ENCODE data around the gene GRB10. TPM values are rescaled to one million over a fixed set of nuclear protein-coding genes. Genes with fewer than 3 reads are reported as not detected.

The GRB10 gene
- total RNA-seq, 2 experiments from 2014 or later, result 0.42 to 0.78 TPM

DNA sequence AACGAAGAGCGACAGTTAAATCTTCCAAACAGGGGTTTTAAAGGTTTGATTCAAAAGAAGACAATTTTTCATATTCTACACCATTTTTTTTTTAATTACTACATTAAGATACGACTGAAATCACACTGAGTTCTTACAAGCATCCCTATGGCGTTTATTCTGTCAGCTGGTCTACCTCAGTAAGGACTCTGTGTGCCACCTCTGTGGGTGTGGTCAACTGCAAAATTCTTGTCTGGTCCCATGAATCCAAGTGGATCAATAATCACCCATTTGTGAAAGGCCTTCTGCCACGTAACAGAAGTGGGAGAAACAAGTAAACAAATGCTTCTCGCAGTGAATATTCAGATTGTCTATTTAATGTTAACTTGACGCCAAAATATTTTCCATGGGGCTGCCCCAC, 104.1 kb downstream of the GRB10 start:
- ChIA-PET POLR2A (no interaction called here), CTCF (interaction anchor here (1.1 to 6.5 kb wide), 4 partner anchors 8 to 211 kb away, joined by 3 to 42 read pairs (median 5); no protein-coding TSS in a partner anchor)

DNA sequence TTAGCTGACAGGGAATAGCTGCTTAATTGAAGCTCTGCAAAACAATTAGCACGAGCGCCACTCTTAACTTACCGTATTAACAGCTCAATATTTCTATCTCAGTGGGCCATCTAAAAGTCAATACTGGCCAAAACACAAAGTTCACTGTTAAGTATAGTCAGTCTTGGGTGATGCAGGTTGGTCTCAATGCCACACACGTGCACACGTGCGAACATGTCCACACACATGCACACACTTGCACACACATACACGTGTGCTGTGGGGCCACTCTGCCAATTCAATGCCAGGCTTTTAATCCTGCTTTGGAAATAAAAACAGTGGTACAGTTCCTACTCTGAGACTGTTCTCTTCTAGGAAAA, 105.1 kb downstream of the GRB10 start:
- POLR2A ChIA-PET, result interaction anchor here (0.6 kb wide), 1 partner anchor 160 kb away, joined by 5 read pairs; no protein-coding TSS in a partner anchor
- CTCF ChIA-PET, result interaction anchor here (2.9 to 6.5 kb wide), 2 partner anchors 45 to 210 kb away, joined by 7 to 42 read pairs; no protein-coding TSS in a partner anchor

DNA sequence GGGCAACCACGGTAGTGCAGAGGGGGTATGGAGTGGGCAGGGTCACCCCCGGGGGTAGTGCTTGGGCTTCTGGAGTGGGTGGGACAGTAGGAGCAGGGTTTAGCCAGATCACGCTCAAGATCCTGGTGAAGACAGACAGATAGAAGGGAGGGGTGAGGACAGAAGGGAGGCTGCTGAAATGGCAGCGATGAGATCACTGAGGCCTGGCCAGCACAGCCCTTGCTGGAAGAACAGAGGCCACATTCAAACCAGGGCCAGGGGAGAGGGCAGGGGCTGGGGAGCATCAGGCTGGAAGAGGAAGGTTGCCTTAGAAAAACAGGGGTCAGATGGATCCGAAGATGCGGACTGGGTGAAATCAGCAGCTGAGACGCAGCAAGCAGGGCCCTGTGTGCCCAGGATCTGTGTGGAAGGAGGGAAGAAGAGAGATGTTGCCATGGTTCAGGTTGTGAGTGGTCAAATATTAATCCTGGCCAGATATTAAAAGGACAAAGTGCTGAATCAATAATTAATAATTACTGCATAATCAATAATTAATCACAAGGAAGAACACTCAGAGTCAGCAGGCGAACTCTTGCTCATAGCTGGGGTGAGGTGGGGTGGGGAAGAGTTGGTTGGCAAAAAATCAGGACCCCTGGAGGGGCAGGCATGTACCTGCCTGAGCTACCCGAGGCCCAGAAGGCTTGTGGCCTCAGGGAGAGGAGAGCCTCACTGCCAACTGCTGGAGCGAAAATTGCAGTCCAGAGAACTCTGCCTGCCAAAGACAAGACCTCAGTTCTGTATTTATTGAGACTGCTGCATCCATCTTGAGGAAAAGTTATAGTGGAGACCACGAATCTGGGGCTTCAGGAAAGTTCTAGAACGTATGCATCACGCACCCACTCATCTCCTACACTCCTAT, 105.7 kb downstream of the GRB10 start:
- ChIA-PET POLR2A (interaction anchor here (0.6 kb wide), 1 partner anchor 160 kb away, joined by 5 read pairs; no protein-coding TSS in a partner anchor), CTCF (interaction anchor here (1.1 to 6.5 kb wide), 4 partner anchors 44 to 472 kb away, joined by 3 to 42 read pairs (median 5); no protein-coding TSS in a partner anchor)

DNA sequence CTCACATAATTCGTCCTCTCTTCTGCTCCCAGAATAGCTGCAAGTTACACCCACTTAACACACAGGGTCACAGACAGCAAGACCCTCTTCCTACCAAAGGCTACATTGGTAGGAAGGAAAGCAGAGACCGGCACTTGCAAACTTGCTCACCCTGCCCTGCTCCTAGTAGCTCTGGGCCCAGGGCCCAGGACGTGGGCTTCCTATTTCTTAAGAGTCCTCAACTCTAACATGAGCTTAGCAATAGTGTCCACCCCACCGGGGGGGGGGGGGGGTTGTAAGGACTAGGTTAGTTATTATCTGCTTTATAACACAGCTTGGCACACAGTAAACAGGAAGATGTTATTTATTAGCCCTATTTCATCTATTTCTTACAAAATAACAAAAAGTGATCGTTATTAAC, 106.6 kb downstream of the GRB10 start:
- ChIA-PET CTCF (interaction anchor here (1.1 to 6.5 kb wide), 3 partner anchors 43 to 471 kb away, joined by 3 to 42 read pairs (median 3); no protein-coding TSS in a partner anchor), POLR2A (no interaction called here)

DNA sequence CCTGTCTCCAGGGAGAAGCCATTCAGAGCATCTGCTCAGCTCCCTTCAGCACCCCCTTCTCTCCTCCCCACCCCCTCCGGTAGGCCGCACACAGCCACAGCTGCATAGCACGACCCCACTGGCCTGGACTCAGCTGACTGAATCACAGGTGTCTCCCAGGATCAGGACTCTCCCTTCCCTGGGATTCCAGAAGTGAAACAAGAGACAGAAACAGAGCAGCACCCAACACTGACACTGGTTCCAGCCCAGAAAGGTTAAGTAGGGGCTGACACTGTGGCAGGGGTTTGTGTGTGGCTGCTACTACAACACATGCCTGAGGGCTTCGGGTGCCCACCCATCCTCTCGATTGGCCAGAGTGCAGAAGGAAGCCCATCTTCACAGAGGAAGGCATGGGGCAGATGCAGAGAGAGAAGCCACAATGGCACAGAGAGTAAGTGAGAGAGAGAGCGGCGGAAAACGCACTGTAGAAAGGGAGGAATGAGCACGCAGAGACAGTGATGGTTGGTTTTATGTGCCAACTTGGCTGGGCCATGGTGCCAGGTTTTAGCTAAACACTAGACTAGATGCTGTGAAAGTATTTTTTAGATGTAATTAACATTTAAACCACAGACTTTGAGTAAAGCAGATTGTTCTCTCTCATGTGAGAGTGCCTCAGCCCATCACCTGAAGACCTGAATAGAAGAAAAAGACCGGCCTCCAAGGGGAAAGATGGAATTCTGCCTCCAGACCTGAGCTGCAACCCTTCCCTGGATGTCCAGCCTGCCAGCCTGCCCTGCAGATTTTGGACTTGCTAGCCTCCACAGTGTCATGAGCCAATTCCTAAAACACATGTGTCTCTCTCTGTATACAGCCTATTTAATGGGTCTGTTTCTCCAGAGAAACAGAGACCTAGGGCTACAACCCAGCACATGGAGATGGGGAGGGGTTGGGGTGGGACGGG, 107.5 kb downstream of the GRB10 start:
- CTCF ChIA-PET, result interaction anchor here (0.7 to 6.5 kb wide), 4 partner anchors 42 to 470 kb away, joined by 3 to 42 read pairs (median 3); no protein-coding TSS in a partner anchor
- POLR2A ChIA-PET, result no interaction called here

DNA sequence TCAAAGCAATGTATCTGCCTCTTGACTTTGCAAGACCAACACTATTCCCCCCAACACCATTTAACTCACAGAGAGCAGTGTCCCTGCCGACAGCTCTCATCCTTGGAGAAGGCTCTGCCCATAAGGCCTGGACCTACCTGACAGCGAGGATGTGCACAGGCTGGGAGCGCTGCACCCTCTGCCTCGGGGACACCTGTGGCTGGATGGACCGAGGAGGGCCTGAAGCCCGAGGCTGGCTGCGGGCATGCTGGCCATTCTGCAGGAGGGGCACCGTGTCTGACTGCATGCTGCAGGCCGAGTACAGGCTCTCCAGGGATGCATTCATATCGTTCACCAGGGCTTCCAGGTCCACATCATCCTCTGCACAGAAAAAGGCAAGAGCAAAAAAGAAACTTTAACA, 108.4 kb downstream of the GRB10 start:
- POLR2A ChIA-PET, result no interaction called here
- CTCF ChIA-PET, result no interaction called here

DNA sequence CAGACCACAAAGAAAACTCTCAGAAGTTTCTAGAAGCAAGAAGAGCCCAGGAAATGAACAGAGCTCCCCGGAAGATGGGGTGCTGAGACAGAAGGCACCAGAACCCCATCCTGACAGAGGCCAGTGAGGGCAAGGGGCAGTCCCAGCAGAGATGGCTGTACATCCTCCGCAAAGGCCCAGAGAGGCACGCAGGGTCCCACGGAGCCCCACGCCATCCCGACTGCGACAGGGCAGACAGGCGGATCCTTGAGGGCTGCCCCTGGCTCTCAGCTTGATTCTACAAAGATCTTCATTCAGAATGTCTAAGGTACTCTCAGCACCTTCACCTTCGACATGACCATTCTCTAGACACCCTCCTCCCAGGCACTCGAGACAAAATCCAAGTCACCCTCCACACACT, 109.6 kb downstream of the GRB10 start:
- CTCF ChIA-PET, result no interaction called here
- POLR2A ChIA-PET, result no interaction called here

DNA sequence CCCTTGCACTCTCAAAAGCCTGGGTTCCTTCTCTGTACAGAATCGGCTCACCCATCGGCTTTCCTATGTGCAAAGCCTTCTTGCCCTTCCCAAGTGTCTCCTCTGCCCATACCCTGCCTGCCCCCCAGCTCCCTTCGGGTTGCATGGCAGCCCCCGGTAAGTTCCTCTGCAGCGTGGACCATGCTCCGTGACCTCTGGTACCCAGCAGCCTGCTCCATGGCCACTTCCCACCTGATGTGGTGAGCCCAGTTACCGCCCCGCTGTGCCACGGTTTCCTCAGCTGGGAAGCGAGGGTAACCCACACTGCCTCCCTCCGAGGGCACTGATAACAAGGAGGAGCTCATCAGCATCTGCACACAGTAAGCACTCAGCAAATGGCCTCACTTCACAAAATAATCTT, 110.7 kb downstream of the GRB10 start:
- CTCF ChIA-PET, result no interaction called here
- POLR2A ChIA-PET, result no interaction called here

DNA sequence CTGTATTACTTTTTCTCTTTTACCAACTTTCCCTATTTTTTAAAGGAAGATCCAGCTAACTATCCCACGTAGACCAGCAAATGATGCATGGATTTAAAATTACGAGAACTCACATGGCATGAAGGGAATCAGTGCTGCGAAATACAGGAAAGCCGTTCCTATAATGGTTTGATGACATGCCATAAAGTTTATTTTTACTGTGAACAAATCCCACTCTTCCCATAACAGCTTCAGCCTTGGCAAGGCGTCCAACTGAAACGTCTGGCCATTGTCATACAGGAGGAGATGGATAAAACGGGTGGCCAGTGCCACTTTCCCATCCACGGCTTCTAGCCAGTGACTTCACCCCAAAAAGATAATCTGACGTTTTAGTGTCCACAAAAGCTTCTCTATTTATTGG, 111.3 kb downstream of the GRB10 start:
- CTCF ChIA-PET, result no interaction called here
- POLR2A ChIA-PET, result no interaction called here

DNA sequence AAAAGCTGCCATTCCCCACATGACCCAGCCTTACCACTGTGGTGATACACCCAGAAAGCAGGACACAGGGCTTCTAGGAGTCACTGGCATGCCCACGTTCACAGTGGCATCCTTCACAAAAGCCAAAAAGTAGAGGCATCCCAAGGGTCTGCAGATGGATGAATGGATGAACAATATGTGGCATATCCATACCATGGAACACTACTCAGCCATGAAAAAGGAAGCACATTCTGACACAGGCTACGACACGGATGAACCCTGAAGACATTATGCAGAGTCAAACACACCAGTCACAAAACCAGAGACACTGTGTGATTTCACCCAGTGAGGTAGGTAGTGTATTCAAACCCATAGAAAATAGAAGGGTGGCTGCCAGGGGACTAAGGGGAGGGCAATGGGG, 112.8 kb downstream of the GRB10 start:
- POLR2A ChIA-PET, result no interaction called here
- CTCF ChIA-PET, result interaction anchor here (1.2 kb wide), 1 partner anchor 9 kb away, joined by 3 read pairs; no protein-coding TSS in a partner anchor

DNA sequence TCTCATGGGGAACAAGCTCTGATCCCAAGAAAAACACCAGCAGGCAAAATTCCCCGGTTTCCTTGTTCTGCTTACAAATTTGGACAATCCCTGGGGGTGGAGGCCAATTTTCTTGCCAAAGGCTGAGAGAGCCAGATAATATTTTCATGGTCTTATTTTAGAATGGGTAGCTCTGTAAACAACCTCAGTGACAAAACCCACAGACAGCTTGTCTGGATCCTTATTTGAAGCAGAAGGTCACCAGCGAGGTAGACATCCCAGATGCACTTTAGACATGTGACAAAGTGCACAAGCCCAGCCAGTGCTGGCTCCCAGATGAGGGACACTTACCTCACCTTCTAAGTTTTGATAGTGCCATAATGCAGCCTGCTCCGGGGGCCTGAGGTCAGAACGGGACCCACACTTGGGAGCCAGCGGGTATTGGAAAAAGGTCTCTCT, 114.9 kb downstream of the GRB10 start:
- POLR2A ChIA-PET, result no interaction called here
- CTCF ChIA-PET, result no interaction called here

DNA sequence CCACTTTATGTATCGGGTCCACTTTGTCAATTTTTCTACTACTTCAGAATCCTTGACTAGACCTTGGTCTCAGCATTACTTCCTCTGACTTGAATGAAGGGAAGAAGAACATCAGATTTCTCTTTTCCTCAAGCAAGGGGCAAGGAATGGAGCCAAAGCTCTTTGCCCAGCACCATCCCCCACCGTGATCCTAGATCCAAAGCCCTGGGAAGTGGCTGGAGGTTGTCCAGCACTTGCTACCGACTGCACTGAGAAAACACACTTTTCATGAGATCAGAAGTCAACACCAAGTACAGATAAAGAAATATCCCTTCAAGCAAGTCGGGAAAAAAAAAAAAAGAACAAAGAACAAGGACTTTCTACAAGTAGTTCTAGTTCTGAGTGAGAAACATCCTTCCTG, 115.4 kb downstream of the GRB10 start:
- CTCF ChIA-PET, result no interaction called here

DNA sequence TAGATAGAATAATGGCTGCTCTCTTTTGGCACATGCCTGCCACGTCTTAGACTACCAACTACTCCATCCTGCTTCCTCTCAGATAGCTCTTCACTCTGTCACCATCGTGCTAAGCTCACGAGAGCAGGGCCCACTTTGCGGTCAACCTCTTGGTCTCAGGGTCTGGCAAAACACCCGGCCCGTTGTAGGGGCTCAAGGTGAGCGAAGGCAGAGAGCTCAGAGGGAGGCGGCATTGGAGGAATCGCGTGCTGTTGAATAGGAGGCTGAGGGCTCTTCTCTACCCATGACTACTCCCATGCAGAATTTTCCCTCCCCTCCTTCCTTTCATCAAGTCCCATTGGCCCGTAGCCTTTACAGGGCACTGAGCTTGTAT, 116.6 kb downstream of the GRB10 start:
- CTCF ChIA-PET, result interaction anchor here (0.7 to 1.8 kb wide), 2 partner anchors 15 to 106 kb away, joined by 4 to 5 read pairs; no protein-coding TSS in a partner anchor
- POLR2A ChIA-PET, result no interaction called here

More for the DNA sequence above, 115.4 kb downstream of the GRB10 start:
- POLR2A ChIA-PET, result no interaction called here

DNA sequence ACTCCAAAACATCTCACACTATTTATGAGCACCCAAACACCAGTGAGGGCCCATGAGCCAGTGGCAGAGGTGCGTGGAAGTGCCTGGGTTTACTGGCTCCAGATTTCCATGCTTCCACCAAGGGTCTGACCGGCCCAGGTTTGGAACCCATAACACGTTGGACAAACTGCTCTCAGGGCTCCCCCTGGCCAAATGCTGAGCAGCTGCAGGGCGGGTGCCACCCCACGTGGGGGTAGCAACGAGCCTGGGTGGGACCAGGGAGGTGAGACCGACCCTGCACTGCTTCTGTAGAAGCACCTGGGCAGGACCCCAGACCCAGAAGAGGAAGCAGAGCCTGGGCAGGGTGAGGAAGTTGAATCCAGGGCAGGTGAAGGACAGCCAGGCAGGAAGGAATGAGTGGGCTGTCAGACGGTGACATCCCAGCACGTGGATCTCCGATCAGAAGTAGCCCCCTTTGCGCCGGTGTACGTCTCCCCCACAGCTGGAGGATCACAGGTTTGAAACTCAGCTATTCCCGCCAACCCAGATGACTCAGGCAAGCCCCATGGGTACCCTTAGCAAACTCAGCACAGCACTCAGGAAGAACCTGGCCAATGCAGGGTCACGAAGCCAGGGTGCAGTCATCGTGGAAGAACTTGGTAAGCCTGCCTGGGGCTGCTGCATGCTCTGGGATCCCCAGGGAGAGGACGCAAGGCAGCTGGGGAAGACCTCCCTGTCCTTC, 117.1 kb downstream of the GRB10 start:
- CTCF ChIA-PET, result interaction anchor here (1.3 to 1.8 kb wide), 2 partner anchors 15 to 68 kb away, joined by 3 to 4 read pairs; no protein-coding TSS in a partner anchor
- POLR2A ChIA-PET, result no interaction called here

DNA sequence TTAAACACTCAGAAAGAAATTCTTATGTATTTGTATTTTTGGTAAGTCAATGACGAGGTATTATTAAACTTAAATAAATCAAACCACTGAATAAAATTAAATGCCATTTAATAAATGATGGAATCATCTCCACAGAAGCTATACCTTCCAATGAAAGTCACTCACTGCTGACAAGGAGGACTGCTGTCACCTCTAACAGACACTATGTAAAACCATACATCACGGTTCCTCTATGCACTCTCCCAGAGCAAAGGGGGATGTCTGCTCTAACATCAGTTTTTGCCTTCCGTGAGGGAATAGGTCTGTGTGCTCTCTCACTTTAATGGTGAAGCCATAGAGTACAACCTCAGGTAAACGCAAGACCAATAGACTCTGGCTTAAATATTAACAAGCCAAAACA, 117.8 kb downstream of the GRB10 start:
- ChIA-PET CTCF (interaction anchor here (1.1 to 5.0 kb wide), 3 partner anchors 67 to 197 kb away, joined by 3 to 15 read pairs (median 3); no protein-coding TSS in a partner anchor), POLR2A (no interaction called here)

DNA sequence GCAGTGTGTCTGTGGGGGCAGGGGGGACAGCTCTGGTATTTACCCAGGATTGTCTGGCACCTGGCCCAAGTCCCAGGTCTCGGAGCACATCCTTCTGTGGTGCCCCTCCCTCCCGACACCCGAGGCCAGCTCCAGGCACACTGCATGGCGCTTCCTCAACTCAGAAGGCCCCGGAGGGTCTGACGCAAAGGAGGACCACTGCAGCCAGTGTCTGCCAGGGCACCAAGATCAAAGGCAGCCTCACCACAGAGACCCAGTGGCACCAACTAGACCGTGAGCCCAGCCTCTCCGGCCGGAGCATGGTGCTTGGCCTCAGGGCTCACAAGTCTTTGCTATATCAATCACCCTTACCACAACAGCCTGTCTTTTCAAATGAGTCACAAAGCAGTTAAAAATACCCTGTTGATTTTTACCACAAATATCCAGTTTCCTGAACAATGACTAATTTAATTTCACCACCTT, 118.2 kb downstream of the GRB10 start:
- POLR2A ChIA-PET, result no interaction called here
- CTCF ChIA-PET, result interaction anchor here (1.0 to 5.0 kb wide), 4 partner anchors 67 to 572 kb away, joined by 3 to 15 read pairs (median 3); no protein-coding TSS in a partner anchor

DNA sequence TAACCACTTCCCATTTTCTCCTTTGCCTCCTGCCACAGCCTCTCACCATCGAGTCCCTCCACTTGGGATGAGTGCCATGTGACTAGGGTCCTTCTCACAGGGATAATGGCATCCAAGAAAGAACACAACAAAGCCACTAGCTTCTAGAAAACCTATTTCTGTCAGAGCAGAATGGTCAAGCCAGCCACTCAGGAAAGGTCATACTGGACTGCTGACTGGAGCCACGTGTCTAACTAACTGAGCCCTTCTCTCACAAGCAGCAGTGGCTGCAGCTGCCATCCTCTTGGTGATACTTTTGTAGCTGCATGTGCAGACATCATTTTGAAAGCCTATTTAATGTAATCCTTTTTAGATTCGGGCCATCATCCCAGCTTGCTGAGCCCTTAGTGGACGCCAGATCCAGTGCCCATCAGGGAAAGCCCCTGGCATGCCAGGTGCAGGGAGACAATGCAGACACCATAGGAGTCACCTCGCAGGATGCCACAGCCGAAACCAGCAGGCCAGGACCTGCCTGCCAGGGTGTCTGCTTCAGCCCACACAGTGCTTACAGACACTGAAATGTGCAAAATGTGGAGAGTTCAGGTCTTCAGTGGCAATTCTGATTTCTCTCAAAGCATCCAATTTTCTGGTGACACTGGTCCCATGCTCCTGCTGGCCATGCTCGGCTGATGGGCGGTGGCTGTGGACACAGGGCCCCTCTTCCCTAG, 119.1 kb downstream of the GRB10 start:
- POLR2A ChIA-PET, result no interaction called here
- CTCF ChIA-PET, result interaction anchor here (0.6 to 5.0 kb wide), 4 partner anchors 192 to 571 kb away, joined by 3 to 15 read pairs (median 3); no protein-coding TSS in a partner anchor

DNA sequence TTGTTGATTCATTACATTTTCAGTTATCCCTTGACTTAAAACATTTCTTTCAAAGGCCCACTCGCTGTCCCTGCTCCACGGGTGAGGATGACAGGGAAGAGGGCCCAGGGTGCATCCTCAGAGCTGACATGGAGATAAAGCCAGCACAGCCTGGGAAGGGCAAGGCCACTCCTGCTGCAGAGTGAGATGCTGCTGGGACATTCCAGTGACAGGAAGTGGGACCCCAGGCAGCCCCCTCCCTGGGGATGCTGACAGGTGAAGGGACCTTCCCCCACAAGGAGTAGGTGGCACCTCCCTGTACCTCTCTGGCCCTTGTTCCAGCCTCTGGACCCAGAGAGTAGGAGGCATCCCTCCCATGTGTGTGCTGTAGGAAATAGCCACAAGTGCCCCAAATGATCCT, 119.7 kb downstream of the GRB10 start:
- ChIA-PET CTCF (interaction anchor here (1.6 to 5.0 kb wide), 2 partner anchors 195 to 244 kb away, joined by 3 to 15 read pairs; no protein-coding TSS in a partner anchor), POLR2A (no interaction called here)

Data from activated CD8-positive, alpha-beta memory T cell treated with anti-CD3 and anti-CD28 coated beads for 36 hours (primary cell).